ENCODE data around the gene RASL11B. TPM values are rescaled to one million over a fixed set of nuclear protein-coding genes. Genes with fewer than 3 reads are reported as not detected.

Gene RASL11B
- total RNA-seq, 3 donors from 2014 or later = 3.1 to 4.9 TPM; not detected in 1

DNA sequence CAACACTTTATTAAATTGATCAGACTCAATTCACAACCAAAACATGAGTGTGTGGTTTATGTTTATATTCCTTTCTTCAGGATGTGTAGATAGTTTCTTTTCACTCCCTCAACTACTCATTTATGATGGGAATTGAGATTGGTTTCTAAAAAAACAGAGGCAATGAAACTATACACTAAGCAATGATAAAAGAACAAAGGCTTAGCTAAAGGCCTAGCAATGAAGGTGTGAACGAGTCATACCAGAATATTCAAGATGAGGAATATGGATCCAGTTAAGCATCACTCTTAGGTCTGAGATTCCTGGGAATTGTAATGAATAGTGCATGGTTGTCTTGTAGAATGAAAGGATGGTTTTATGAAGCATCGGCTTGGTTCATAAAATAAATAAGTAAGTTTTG lies 17.5 kb upstream of the RASL11B start:
- H3K9me3 ChIP-seq = no peaks in the 10 kb centered on the region
- intact Hi-C loops (cut with DNase I; ENCODE audit: low total_unique reads) = no loop called here

GRCh38 chr4:52846502-52846901 lies 15.6 kb upstream of the RASL11B start:
- no peaks in the 10 kb centered on the region for H3K9me3 ChIP-seq
- H3K4me3 ChIP-seq = no peak overlapping the region
- peaks cover 6 to 9% of the 10 kb centered on the region in 2 donors for H3K4me1 ChIP-seq
- no peak for TF ChIP-seq POLR2A (IDR thresholded peaks at IDR 0.05)
- TF ChIP-seq, protein P1, sequence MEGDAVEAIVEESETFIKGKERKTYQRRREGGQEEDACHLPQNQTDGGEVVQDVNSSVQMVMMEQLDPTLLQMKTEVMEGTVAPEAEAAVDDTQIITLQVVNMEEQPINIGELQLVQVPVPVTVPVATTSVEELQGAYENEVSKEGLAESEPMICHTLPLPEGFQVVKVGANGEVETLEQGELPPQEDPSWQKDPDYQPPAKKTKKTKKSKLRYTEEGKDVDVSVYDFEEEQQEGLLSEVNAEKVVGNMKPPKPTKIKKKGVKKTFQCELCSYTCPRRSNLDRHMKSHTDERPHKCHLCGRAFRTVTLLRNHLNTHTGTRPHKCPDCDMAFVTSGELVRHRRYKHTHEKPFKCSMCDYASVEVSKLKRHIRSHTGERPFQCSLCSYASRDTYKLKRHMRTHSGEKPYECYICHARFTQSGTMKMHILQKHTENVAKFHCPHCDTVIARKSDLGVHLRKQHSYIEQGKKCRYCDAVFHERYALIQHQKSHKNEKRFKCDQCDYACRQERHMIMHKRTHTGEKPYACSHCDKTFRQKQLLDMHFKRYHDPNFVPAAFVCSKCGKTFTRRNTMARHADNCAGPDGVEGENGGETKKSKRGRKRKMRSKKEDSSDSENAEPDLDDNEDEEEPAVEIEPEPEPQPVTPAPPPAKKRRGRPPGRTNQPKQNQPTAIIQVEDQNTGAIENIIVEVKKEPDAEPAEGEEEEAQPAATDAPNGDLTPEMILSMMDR (IDR thresholded peaks at IDR 0.05) = no peak
- TF ChIP-seq POLR2AphosphoS5 (IDR thresholded peaks at IDR 0.05) = no peak
- H3K27ac ChIP-seq = no peak overlapping the region
- no peaks in the 10 kb centered on the region for H3K36me3 ChIP-seq
- intact Hi-C loops (cut with DNase I; ENCODE audit: low total_unique reads) = no loop called here
- DNase-seq (ENCODE audit: low spot score in 2 of 2) = no peak
- H3K27me3 ChIP-seq = no peaks in the 10 kb centered on the region

More for the DNA sequence above, 17.5 kb upstream of the RASL11B start:
- Histone ChIP-seq H3K27ac (no peak overlapping the region), H3K27me3 (no peaks in the 10 kb centered on the region), H3K36me3 (no peaks in the 10 kb centered on the region), H3K4me1 (peaks cover 6 to 10% of the 10 kb centered on the region in 2 donors), H3K4me3 (no peak overlapping the region)
- no peak for TF ChIP-seq POLR2A (IDR thresholded peaks at IDR 0.05)
- TF ChIP-seq, protein P1 (IDR thresholded peaks at IDR 0.05) = no peak
- TF ChIP-seq POLR2AphosphoS5 (IDR thresholded peaks at IDR 0.05) = no peak
- no peak for DNase-seq (ENCODE audit: low spot score in 2 of 2)

DNA sequence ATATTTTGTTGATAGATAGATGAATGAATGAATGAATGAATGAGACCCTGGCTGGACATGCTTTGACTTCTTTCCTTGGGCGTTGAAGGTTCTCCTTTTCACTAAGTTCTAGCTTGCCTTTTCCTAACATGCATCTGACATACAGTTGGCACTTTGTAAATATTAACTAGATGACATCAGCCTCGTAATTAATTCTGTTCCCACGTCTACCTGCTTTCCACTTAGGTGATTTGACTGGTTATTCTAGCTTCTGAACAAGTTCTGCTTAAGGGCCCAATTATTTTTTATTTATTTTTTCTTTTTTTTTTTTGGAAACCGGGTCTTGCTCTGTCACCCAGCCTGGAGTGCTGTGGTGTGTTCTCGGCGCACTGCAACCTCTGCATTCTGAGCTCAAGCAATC lies 13.9 kb upstream of the RASL11B start:
- peak overlapping the region in 1 of 2 donors; percentile 26 for H3K27ac ChIP-seq
- H3K4me1 ChIP-seq = peaks cover 0 to 6% of the 10 kb centered on the region in 2 donors
- no peak for DNase-seq (ENCODE audit: low spot score in 2 of 2)
- intact Hi-C loops (cut with DNase I; ENCODE audit: low total_unique reads) = no loop called here
- H3K9me3 ChIP-seq = no peaks in the 10 kb centered on the region
- H3K4me3 ChIP-seq = no peak overlapping the region
- no peaks in the 10 kb centered on the region for H3K27me3 ChIP-seq
- TF ChIP-seq POLR2A (IDR thresholded peaks at IDR 0.05) (no peak), POLR2AphosphoS5 (IDR thresholded peaks at IDR 0.05) (no peak)
- TF ChIP-seq, protein P1 (IDR thresholded peaks at IDR 0.05) = no peak
- no peaks in the 10 kb centered on the region for H3K36me3 ChIP-seq

GRCh38 chr4:52850406-52851124 lies 11.6 kb upstream of the RASL11B start:
- H3K36me3 ChIP-seq = no peaks in the 10 kb centered on the region
- peaks cover 0 to 6% of the 10 kb centered on the region in 2 donors for H3K4me1 ChIP-seq
- no peak overlapping the region for H3K27ac ChIP-seq
- no peaks in the 10 kb centered on the region for H3K9me3 ChIP-seq
- H3K4me3 ChIP-seq = no peak overlapping the region
- no peaks in the 10 kb centered on the region for H3K27me3 ChIP-seq
- TF ChIP-seq, protein P1 (IDR thresholded peaks at IDR 0.05) = no peak
- TF ChIP-seq POLR2A (IDR thresholded peaks at IDR 0.05) = no peak
- TF ChIP-seq POLR2AphosphoS5 (IDR thresholded peaks at IDR 0.05) = no peak
- intact Hi-C loops (cut with DNase I; ENCODE audit: low total_unique reads) = no loop called here
- no peak for DNase-seq (ENCODE audit: low spot score in 2 of 2)

- no peaks in the 10 kb centered on the region for H3K9me3 ChIP-seq
- intact Hi-C loops (cut with DNase I; ENCODE audit: low total_unique reads) = no loop called here
- no peak overlapping the region for H3K27ac ChIP-seq
- H3K4me1 ChIP-seq = peaks cover 0 to 6% of the 10 kb centered on the region in 2 donors
- H3K27me3 ChIP-seq = no peaks in the 10 kb centered on the region
- DNase-seq (ENCODE audit: low spot score in 2 of 2) = no peak
- no peak overlapping the region for H3K4me3 ChIP-seq
- no peaks in the 10 kb centered on the region for H3K36me3 ChIP-seq
- TF ChIP-seq, protein P1 (IDR thresholded peaks at IDR 0.05) = no peak
- TF ChIP-seq POLR2A (IDR thresholded peaks at IDR 0.05) (no peak), POLR2AphosphoS5 (IDR thresholded peaks at IDR 0.05) (no peak)
Measured at GRCh38 chr4:52852041-52852440, 10.1 kb upstream of the RASL11B start.

Measured in breast epithelium (tissue), 4 donors.